Stimulated activated CD8-positive, alpha-beta memory T cell treated with anti-CD3 and anti-CD28 coated beads, Interleukin-4, amount 100 ng/mL, for 1 hour (primary cell): ENCODE measurements around the gene TSPAN14.
"Not testable (repeated sequence)": the region's sequence is repeated elsewhere in the genome, so short reads cannot be mapped to it uniquely, and the experiment has no call there.

ENCODE experiments used
- DNase-seq, 2 donors: peaks; one replicate each; pipeline ENCODE4 v3.0.0-alpha.2; 2020; ENCODE audit warnings: low read depth in 2 of 2, low spot score in 1 of 2

TSPAN14 gene

GRCh38 chr10:80468002-80468401 lies 13.9 kb downstream of the TSPAN14 start:
- DNase-seq: peak in 1 of 2 donors; percentile 44

DNA sequence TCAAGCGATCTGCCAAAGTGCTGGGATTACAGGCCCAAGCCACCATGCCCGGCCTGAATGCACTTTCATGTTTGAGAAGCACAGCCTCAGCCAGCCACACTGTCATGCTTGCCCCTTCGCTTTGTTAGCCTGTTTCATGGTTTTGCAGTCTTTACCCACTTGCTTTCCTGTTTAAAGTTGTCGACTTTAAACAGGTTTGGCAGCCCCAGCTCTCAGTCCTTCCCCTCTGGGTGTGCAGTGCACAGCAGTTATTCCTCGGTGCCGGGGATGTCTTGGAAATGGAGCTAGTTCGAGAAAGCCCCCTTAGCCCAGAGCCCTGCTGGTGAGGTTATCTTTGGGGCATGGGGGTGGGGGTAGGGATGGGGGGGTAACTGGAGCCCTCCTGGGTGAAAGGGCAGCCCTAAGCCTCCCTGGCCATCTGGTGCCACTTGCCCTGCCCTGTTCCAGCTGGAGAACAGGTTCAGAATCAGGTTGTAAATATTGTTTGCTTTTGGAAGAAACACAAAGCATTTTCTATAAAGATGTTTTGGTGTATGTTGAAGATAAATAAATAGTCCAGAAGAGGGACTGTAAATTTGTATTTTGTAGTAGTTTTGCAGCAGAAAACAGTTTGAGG lies 14.8 kb downstream of the TSPAN14 start:
- no peak for DNase-seq

DNA sequence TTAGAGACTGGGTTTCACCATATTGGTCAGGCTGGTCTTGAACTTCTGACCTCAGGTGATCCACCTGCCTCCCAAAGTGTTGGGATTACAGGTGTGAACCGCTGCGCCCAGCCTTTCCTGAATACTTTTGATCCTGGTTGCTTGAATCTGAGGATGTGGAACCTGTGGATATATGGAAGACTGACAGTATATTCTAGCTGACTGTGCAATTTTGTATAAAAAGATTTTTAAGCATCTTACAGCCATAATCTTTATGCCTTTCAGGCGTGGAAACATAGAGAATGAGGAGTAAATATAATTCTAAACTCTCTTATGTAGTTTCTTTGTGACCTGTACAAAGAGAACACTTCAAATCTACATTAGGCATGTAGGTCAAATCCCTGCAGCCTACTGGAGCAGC lies 16.2 kb downstream of the TSPAN14 start:
- DNase-seq: no peak

DNA sequence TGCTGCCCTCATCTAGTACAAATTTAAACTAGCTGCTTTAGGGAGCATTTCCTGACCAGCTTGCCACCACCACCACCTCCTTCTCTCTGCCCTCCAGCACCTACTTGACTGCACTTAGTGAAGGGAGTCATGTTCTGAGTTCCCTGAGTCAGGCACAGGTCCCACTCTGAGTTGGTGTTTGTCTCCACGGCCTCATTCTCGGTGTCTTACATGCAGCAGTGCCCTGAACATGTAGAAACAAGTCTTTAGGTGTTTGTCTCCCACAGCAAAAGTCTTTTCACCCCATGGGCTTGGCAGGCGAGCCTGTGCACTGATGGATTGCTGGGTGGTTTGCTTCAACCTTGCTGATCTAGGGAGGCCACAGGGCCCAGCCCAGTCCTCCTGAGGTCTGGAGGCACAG lies 16.9 kb downstream of the TSPAN14 start:
- no peak for DNase-seq

GRCh38 chr10:80471715-80472233 lies 17.7 kb downstream of the TSPAN14 start:
- DNase-seq: no peak

GRCh38 chr10:80472234-80473095 lies 18.4 kb downstream of the TSPAN14 start:
- no peak for DNase-seq

DNA sequence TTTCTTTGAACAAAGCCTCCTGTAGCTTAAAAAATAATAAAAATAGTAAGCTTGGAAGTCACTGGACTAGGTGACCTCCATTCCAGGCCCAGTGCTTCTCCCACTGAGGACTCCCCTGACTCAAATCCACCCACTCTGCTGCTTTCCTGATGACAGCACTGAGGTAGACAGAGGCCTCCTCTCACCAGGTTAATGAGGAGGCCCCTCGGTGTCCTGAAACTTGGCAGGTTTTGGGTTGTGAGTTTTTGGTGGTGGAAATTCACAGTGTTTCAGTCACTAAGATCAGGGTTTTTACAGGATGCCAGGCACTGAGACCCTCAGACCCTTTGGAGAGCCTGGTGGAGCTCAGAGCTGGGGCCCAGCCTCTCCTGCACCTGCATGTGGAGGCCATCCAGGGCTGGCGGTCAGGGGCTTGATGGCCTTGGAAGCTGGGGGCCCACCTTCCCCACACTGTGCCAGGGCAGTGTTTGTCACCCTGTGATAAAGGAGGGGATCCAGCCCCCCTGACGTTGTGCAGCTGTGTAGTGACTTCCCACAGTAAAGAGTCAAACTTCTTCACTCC lies 19.1 kb downstream of the TSPAN14 start:
- no peak for DNase-seq

- DNase-seq: no peak
These were observed 19.8 kb downstream of the TSPAN14 start for GRCh38 chr10:80473692-80474596.

DNA sequence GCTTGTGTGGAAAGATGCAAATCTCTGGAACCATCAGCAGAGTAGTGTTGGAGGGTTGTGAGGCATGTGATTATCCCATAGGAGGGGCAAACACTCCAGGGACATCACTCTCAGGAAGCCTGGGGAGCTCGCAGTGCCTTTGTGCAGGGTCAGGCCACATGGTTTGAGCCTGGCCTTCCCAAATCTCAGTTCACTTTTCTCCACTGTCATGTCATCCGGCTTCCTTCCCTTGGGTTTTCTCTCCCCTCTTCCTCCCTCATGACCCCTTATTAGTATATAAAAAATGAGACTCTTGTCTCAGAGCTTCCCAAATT lies 20.4 kb downstream of the TSPAN14 start:
- no peak for DNase-seq

DNA sequence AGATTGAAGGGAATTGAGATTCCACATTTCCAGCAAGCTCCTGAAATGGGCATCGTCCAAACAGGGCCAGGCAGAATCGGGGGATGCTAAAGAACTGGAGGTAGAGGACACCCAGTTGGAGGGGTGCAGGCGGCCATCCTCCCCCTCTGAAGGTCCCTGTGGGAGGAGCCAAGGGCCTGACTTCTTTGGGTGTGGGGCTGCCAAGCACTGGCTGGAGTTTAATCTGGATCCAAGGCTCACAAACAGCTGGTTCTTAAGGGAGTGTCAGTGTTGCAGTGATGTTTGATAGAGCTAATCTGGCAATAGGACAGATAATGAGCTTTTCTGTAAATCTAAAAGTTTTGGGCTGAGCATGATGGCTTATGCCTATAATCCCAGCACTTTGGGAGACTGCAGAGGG lies 20.8 kb downstream of the TSPAN14 start:
- DNase-seq: no peak

- DNase-seq: not testable (repeated sequence)
These were observed 21.5 kb downstream of the TSPAN14 start for GRCh38 chr10:80475641-80476040.

DNA sequence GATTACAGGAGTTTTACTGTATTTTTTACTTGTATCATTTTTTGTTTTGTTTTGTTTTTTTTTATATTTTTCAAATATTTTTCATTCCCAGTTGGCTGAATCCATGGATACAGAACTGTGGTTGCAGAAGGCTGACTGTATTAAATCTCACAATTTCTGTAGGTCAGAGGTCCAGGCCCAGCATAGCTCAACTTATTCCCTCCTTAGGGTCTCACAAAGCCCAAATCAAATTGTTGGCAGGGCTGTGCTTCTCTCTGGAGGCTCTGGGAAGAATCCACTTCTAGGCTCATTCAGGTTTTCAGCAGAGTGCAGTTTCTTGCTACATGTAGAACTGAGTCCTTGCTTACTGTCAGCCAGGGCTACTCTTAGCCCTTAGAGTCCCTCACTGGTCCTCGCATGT lies 22.6 kb downstream of the TSPAN14 start:
- no peak for DNase-seq

- DNase-seq: no peak
These were observed 23.7 kb downstream of the TSPAN14 start for GRCh38 chr10:80477813-80478212.

DNA sequence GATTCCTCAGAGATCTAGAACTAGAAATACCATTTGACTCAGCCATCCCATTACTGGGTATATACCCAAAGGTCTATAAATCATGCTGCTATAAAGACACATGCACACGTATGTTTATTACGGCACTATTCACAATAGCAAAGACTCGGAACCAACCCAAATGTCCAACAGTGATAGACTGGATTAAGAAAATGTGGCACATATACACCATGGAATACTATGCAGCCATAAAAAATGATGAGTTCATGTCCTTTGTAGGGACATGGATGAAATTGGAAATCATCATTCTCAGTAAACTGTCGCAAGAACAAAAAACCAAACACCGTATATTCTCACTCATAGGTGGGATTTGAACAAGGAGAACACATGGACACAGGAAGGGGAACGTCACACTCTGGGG lies 26.3 kb downstream of the TSPAN14 start:
- not testable (repeated sequence) for DNase-seq

- DNase-seq: no peak
These were observed 26.7 kb downstream of the TSPAN14 start for GRCh38 chr10:80480852-80481251.

- no peak for DNase-seq
These were observed 30.1 kb downstream of the TSPAN14 start for GRCh38 chr10:80484243-80484642.

DNA sequence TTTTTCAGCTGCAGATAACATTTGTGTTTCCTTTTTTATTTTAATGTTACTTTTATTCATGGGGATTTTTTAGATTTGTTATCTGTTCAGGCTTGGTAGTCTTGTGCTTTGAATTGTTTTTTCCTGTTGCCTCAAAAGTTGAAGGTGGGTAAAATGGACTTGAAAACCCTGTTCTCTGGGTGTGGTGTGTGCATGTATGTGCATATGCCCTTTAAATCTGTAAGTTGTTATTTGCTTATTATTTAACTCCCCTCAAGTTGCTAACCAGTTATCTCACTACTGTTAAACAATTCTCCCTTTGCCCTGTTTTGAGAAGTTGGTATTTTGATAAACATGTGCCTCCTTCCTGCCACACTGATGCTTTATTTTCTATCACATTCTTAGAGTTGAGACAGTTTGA lies 30.6 kb downstream of the TSPAN14 start:
- no peak for DNase-seq

DNA sequence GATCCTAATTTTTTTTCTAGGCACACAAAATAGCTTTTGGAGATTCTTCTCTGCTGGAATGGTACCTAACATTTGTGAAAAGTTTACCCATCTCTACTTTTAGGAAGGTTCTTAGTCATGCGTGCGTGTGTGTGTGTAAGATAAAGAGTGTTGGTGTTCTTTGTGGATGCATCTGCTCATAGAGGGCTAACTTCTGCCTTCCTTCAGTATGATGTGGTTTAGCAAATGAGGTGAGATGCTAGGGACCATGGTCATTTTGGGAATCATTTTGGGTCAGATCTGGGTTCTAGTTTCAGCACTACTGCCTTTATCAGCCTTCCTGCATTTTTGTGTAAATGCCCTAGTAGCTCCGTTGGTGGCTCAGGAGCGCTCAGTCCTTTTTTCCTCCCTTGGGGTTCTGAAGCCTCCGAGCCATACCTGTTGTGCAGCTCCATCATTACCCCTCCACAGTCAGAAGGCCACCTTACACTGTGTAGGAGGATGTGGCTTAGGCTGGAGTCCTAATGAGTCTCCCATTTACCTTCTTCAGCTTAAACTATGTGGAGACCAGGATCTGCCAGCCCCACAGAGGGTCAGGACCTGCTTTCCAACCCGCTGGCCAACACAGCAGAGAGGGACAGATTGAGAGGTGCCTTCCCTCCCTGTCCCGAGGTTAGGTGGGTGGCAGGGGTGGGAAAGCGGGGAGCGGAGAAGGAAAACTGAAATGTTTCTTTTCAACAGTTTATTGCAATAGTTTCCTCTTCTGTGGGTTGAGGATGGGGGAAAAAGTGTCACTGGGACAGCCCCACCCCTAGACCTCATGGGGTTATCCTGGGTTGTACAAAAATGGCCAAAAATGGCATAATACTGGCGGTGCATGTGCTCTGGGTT lies 31.2 kb downstream of the TSPAN14 start:
- no peak for DNase-seq

GRCh38 chr10:80485946-80486764 lies 32.0 kb downstream of the TSPAN14 start:
- DNase-seq: no peak
